ENCODE measurements around the gene TRIM37. TPM values are rescaled to one million over a fixed set of nuclear protein-coding genes. Genes with fewer than 3 reads are reported as not detected.
A peak's percentile ranks its signal among the peaks of the same experiment; 100 is the strongest.
"Not testable (repeated sequence)": the region's sequence is repeated elsewhere in the genome, so short reads cannot be mapped to it uniquely, and the experiment has no call there.

TRIM37 gene
- total RNA-seq (2014; rRNA removed; shearing (Covaris generic)): 23.4 and 28.2 TPM in 2 replicates
- polyA plus RNA-seq (2015; cell fraction: cytosol; rRNA removed): 23.1 and 24.4 TPM in 2 replicates
- polyA plus RNA-seq (2015; cell fraction: nucleus; rRNA removed): 20.8 and 22.4 TPM in 2 replicates

GRCh38 chr17:59106463-59107305 is at the start of gene TRIM37:
Gene TRIM37, minus strand, starts transcription at chr17:59106880. Its CDS starts 419 bp downstream, at chr17:59106461.
- DNase-seq (ENCODE audit: low read depth): peak; percentile 98

- peak; percentile 100 for DNase-seq (ENCODE audit: low read depth)
Measured at GRCh38 chr17:59155439-59156177, 48.9 kb upstream of the TRIM37 start, which contains the start of gene PRR11. Gene PRR11, plus strand, starts transcription at chr17:59155746. Its CDS starts 14,007 bp downstream, at chr17:59169753.

GRCh38 chr17:59154721-59155438 is 48.2 kb upstream of the TRIM37 start, which contains the start of gene SKA2:
Gene SKA2, minus strand, starts transcription at chr17:59155186. Its CDS starts 23 bp downstream, at chr17:59155163.
- no peak for DNase-seq (ENCODE audit: low read depth)

GRCh38 chr17:59154292-59154720 is 47.6 kb upstream of the TRIM37 start:
- peak; percentile 58 for DNase-seq (ENCODE audit: low read depth)

GRCh38 chr17:59152925-59153324 is 46.2 kb upstream of the TRIM37 start:
- no peak for DNase-seq (ENCODE audit: low read depth)

- DNase-seq (ENCODE audit: low read depth): no peak
Measured at GRCh38 chr17:59151591-59151990, 44.9 kb upstream of the TRIM37 start.

- DNase-seq (ENCODE audit: low read depth): no peak
Measured at GRCh38 chr17:59151006-59151405, 44.3 kb upstream of the TRIM37 start.

- DNase-seq (ENCODE audit: low read depth): peak; percentile 12
Measured at GRCh38 chr17:59149841-59150511, 43.3 kb upstream of the TRIM37 start.

GRCh38 chr17:59149051-59149450 is 42.4 kb upstream of the TRIM37 start:
- DNase-seq (ENCODE audit: low read depth): peak; percentile 65

GRCh38 chr17:59145571-59146096 is 39.0 kb upstream of the TRIM37 start:
- no peak for DNase-seq (ENCODE audit: low read depth)

GRCh38 chr17:59141860-59142259 is 35.2 kb upstream of the TRIM37 start:
- DNase-seq (ENCODE audit: low read depth): no peak

GRCh38 chr17:59139939-59140338 is 33.3 kb upstream of the TRIM37 start:
- no peak for DNase-seq (ENCODE audit: low read depth)

GRCh38 chr17:59138339-59138738 is 31.7 kb upstream of the TRIM37 start:
- DNase-seq (ENCODE audit: low read depth): not testable (repeated sequence)

GRCh38 chr17:59131131-59131530 is 24.5 kb upstream of the TRIM37 start:
- no peak for DNase-seq (ENCODE audit: low read depth)

- no peak for DNase-seq (ENCODE audit: low read depth)
Measured at GRCh38 chr17:59129814-59130213, 23.1 kb upstream of the TRIM37 start.

GRCh38 chr17:59126809-59127417 is 20.2 kb upstream of the TRIM37 start:
- no peak for DNase-seq (ENCODE audit: low read depth)

GRCh38 chr17:59124665-59125064 is 18.0 kb upstream of the TRIM37 start:
- DNase-seq (ENCODE audit: low read depth): no peak

GRCh38 chr17:59121901-59122480 is 15.3 kb upstream of the TRIM37 start:
- no peak for DNase-seq (ENCODE audit: low read depth)

GRCh38 chr17:59115474-59115873 is 8.8 kb upstream of the TRIM37 start:
- DNase-seq (ENCODE audit: low read depth): no peak

GRCh38 chr17:59111539-59111938 is 4.9 kb upstream of the TRIM37 start:
- DNase-seq (ENCODE audit: low read depth): no peak

Measured in HT1080 (cell line).